Hepatocyte (in vitro differentiated cells): ENCODE data around the gene CFAP99. TPM values are rescaled to one million over a fixed set of nuclear protein-coding genes. Genes with fewer than 3 reads are reported as not detected.

ENCODE experiments used
- DNase-seq: peaks from one replicate; pipeline ENCODE4 v3.0.0-alpha.2; 2016; ENCODE audit warnings: low spot score
- H2AFZ ChIP-seq: fragments of 200-600 bp; sonication (generic); 2 replicates; pipeline ENCODE4 v1.6.0; 2016; ENCODE audit warnings: antibody characterized with exemption, mild to moderate bottlenecking
- H3K27ac ChIP-seq: fragments of 200-600 bp; sonication (generic); 2 replicates; pipeline ENCODE4 v1.5.1; 2016; ENCODE audit warnings: mild to moderate bottlenecking
- H3K27me3 ChIP-seq: fragments of 200-600 bp; sonication (generic); 2 replicates; pipeline ENCODE4 v1.6.1; 2016
- H3K36me3 ChIP-seq: fragments of 200-600 bp; sonication (generic); replicated peaks from 2 replicates; pipeline ENCODE4 v1.5.1; 2016; ENCODE audit warnings: low read depth; ENCODE audit not compliant: insufficient read depth
- H3K4me1 ChIP-seq: fragments of 200-600 bp; sonication (generic); 2 replicates; pipeline ENCODE4 v1.5.1; 2016; ENCODE audit warnings: mild to moderate bottlenecking, moderate library complexity; ENCODE audit not compliant: insufficient read depth
- H3K4me2 ChIP-seq: fragments of 200-600 bp; sonication (generic); 2 replicates; pipeline ENCODE4 v1.6.0; 2016
- H3K4me3 ChIP-seq: fragments of 200-600 bp; sonication (generic); 2 replicates; pipeline ENCODE4 v1.5.1; 2016; ENCODE audit warnings: mild to moderate bottlenecking
- H3K79me2 ChIP-seq: fragments of 200-600 bp; sonication (generic); 2 replicates; pipeline ENCODE4 v1.6.0; 2017; ENCODE audit warnings: mild to moderate bottlenecking
- H3K9me2 ChIP-seq: fragments of 200-600 bp; sonication (generic); replicated peaks from 2 replicates; pipeline ENCODE4 v1.6.0; 2017; ENCODE audit warnings: mild to moderate bottlenecking; ENCODE audit not compliant: insufficient read depth
- H3K9me3 ChIP-seq: fragments of 200-600 bp; sonication (generic); 2 replicates; pipeline ENCODE4 v1.5.1; 2016; ENCODE audit warnings: low read depth, mild to moderate bottlenecking
- H4K20me1 ChIP-seq: fragments of 200-600 bp; sonication (generic); 2 replicates; pipeline ENCODE4 v1.6.0; 2016; ENCODE audit warnings: mild to moderate bottlenecking; ENCODE audit not compliant: insufficient read depth, poor library complexity, severe bottlenecking
- EZH2 ChIP-seq: fragments of 200-600 bp; sonication (generic); IDR thresholded peaks from 2 replicates; pipeline ENCODE4 v1.6.1; 2016; ENCODE audit warnings: antibody characterized with exemption, mild to moderate bottlenecking, borderline replicate concordance
- EZH2phosphoT487 ChIP-seq: fragments of 200-600 bp; sonication (generic); IDR thresholded peaks from one replicate; pipeline ENCODE4 v1.6.1; 2018; ENCODE audit warnings: antibody characterized with exemption, mild to moderate bottlenecking, low read depth, moderate library complexity; ENCODE audit not compliant: unreplicated experiment, severe bottlenecking
- WGBS: methylation state at CpG from one replicate; pipeline ENCODE4 v1.1.6; 2016; ENCODE audit warnings: low lambda C conversion rate; ENCODE audit errors: missing lambda C conversion rate; 5-methylcytosine and 5-hydroxymethylcytosine counted together
- polyA plus RNA-seq: library from polyadenylated mRNA; unstranded; fragments of >200 nt; fragmentation: Nextera tagmentation; extraction: Ambion mirVana; gene quantifications from 2 replicates; pipeline ENCODE4 v1.2.1, GENCODE V29; 2016
- total RNA-seq: library from RNA; depleted of rRNA; stranded (reverse); fragments of >200 nt; gene quantifications from 2 replicates; pipeline ENCODE4 v1.2.3, GENCODE V29; 2014
- TF ChIP-seq, protein P1 (sequence below): fragments of 200-600 bp; sonication (generic); IDR thresholded peaks from 2 replicates; pipeline ENCODE4 v1.5.1; 2016; ENCODE audit warnings: antibody characterized with exemption, mild to moderate bottlenecking; ENCODE audit not compliant: poor library complexity

The CFAP99 gene
- total and polyA plus RNA-seq, 2 experiments from 2014 or later = not detected

DNA sequence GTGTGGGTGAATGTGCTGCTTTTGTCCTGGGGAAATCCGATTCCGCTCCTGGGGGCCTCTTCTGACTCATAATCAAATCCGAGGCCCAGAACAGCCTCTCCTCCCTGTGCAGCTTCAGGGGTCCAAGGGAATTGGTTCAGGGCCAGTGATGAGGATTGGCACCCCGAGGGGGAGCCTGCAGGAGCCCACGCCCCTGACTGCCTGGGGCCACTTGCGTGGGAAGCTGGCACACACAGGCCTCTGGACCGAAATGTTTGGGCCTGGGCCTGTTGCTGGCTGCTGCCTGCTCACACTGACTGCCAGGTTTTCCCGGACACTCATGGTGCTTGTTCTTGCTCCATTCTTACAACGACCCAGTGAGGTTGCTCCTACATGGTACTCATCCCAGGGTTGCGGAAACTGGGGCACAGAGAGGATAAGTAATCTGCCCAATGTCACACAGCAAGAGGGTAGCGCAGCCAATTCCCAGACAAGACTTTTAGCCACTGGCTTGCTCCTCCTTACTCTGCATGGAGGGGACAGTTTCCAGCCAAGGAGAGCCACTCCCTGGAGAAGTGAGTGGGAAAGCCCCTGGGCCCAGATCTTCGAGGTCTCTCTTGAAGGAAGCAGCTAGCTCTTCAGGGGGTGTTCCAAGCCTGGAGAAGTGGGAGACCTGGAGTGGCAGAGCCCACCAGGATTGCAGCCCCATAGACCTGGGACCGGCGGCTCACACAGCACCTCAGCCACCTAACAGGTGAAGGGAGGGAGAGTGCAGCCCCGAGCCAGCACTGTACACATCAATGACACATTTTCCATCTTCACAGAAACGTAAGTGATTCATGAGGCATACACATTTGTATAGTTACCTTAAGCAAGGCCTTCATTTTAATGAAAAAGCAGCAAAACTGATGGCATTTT, 20.3 kb downstream of the CFAP99 start:
- Histone ChIP-seq H3K79me2 (no peaks in the 10 kb centered on the region), H3K4me1 (no peaks in the 10 kb centered on the region), H2AFZ (no peak overlapping the region), H3K9me2 (no peaks in the 10 kb centered on the region), H3K27ac (no peak overlapping the region), H3K9me3 (no peaks in the 10 kb centered on the region), H4K20me1 (no peaks in the 10 kb centered on the region), H3K27me3 (no peaks in the 10 kb centered on the region), H3K4me2 (no peak overlapping the region), H3K36me3 (no peaks in the 10 kb centered on the region), H3K4me3 (no peak overlapping the region)
- DNase-seq = no peak
- 91% methylated on average over 16 of the region's 16 CpGs for WGBS
- TF ChIP-seq EZH2 = no peak
- TF ChIP-seq, protein P1, sequence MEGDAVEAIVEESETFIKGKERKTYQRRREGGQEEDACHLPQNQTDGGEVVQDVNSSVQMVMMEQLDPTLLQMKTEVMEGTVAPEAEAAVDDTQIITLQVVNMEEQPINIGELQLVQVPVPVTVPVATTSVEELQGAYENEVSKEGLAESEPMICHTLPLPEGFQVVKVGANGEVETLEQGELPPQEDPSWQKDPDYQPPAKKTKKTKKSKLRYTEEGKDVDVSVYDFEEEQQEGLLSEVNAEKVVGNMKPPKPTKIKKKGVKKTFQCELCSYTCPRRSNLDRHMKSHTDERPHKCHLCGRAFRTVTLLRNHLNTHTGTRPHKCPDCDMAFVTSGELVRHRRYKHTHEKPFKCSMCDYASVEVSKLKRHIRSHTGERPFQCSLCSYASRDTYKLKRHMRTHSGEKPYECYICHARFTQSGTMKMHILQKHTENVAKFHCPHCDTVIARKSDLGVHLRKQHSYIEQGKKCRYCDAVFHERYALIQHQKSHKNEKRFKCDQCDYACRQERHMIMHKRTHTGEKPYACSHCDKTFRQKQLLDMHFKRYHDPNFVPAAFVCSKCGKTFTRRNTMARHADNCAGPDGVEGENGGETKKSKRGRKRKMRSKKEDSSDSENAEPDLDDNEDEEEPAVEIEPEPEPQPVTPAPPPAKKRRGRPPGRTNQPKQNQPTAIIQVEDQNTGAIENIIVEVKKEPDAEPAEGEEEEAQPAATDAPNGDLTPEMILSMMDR = no peak
- no peak for TF ChIP-seq EZH2phosphoT487

DNA sequence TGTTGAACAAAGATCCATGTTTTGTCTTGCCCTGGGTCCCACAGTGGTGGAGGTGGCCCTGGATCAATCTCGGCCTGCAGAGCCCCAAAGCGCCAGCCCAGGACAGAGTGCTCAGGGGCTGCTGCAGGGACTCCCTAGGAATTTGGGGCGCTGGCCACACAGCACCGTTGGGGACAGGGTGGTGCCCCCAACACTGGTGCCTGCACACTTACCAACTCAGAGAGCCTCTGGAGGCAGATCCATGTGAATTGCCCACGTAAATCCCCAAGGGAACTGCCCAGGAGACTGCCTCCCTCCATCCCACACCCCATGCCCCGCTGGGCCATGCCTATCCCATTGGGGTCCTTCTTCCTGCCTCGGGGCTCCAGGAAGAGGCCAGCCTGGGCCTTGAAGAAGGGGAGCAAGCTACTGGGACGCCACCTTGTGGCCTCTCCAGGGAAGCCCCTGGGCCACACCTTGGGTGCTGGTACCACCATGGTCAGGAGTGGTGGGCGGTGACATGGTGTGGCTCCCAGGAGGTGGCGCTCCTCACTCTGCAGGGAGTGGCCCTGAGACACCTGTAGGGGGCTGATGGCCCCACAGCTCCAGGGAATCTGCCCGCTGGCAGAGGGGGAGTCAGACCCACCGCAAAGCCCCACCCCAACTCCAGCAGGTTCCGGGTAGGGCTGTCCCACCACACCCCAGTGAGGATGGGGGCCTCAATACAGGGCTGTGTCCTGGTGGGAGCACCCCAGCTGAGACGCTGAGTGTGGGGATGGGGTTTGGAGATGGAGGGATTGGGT, 22.8 kb downstream of the CFAP99 start:
- no peaks in the 10 kb centered on the region for H4K20me1 ChIP-seq
- no peaks in the 10 kb centered on the region for H3K9me3 ChIP-seq
- H3K27me3 ChIP-seq = no peaks in the 10 kb centered on the region
- H3K4me2 ChIP-seq = no peak overlapping the region
- 58% methylated on average over 13 of the region's 14 CpGs for WGBS
- no peak overlapping the region for H2AFZ ChIP-seq
- TF ChIP-seq EZH2phosphoT487 (no peak), EZH2 (no peak)
- TF ChIP-seq, protein P1 = peak; percentile 63
- no peak overlapping the region for H3K27ac ChIP-seq
- H3K4me1 ChIP-seq = no peaks in the 10 kb centered on the region
- no peaks in the 10 kb centered on the region for H3K9me2 ChIP-seq
- no peak overlapping the region for H3K4me3 ChIP-seq
- peak; percentile 70 for DNase-seq
- no peaks in the 10 kb centered on the region for H3K36me3 ChIP-seq
- no peaks in the 10 kb centered on the region for H3K79me2 ChIP-seq

DNA sequence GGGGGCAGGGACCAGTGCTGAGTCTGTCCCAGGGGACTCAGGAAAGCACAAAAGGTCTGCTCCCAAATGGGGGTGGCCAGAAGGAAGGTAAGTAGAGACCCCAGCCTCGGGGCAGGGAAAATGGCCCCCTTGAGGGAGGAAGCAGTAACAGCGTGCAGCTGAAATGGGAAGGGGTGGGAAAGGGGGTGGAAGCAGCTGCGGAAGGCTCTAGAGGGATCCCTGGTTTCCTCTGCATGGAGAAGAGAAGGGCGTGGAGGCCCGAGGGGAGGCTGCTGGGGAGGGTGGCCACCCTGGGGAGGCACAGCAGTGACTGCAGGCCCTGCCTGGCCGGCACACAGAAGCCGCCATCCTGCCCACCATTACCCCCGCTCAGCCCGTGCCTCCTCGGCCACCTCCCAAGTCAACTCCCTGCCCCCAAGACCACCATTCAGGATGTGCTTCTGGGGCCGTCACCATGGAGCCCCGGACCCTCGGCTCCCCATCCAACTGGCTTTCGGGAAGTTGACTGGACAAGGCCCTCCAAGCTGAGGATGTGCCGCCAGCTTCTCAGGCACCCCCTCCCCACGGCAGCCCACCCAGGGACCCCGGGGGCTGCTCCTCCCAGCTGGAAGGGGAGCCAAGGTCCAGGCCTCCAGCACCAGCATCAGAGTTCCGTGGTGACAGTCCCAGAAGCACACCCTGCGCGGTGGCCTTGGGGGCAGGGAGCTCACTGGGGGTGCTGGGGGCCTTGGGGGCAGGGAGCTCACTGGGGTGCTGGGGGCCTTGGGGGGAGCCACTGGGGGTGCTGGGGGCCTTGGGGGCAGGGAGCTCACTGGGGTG, 23.6 kb downstream of the CFAP99 start:
- no peak overlapping the region for H3K27ac ChIP-seq
- TF ChIP-seq, protein P1 = no peak
- no peak for TF ChIP-seq EZH2
- TF ChIP-seq EZH2phosphoT487 = no peak
- DNase-seq = no peak
- no peaks in the 10 kb centered on the region for H3K9me2 ChIP-seq
- H3K9me3 ChIP-seq = no peaks in the 10 kb centered on the region
- no peak overlapping the region for H3K4me3 ChIP-seq
- H4K20me1 ChIP-seq = no peaks in the 10 kb centered on the region
- 88% methylated on average over 16 of the region's 20 CpGs for WGBS
- no peaks in the 10 kb centered on the region for H3K36me3 ChIP-seq
- no peaks in the 10 kb centered on the region for H3K4me1 ChIP-seq
- no peaks in the 10 kb centered on the region for H3K79me2 ChIP-seq
- H3K27me3 ChIP-seq = no peaks in the 10 kb centered on the region
- no peak overlapping the region for H3K4me2 ChIP-seq
- H2AFZ ChIP-seq = no peak overlapping the region
